DOHH2 (cell line): Measurements from ENCODE around the gene PDILT.

Source experiments
- H3F3A ChIP-seq: fragments of 200-600 bp; sonication (generic), shearing (Covaris generic); 2 replicates; pipeline ENCODE4 v1.6.0; 2016; ENCODE audit warnings: antibody characterized with exemption, mild to moderate bottlenecking; ENCODE audit not compliant: control insufficient read depth, insufficient read depth
- H3K27ac ChIP-seq: fragments of 200-600 bp; sonication (generic); 2 replicates; pipeline ENCODE4 v1.5.1; 2014; ENCODE audit warnings: low read depth, mild to moderate bottlenecking, low read length, moderate library complexity
- H3K27me3 ChIP-seq: fragments of 200-600 bp; sonication (generic); 2 replicates; pipeline ENCODE4 v1.6.1; 2014; ENCODE audit warnings: mild to moderate bottlenecking, low read length, mixed read lengths; ENCODE audit not compliant: control insufficient read depth
- H3K36me3 ChIP-seq: fragments of 200-600 bp; sonication (generic); 2 replicates; pipeline ENCODE4 v1.6.1; 2014; ENCODE audit warnings: mild to moderate bottlenecking, low read length, moderate library complexity, mixed read lengths; ENCODE audit not compliant: control insufficient read depth
- H3K4me1 ChIP-seq: fragments of 200-600 bp; sonication (generic); 2 replicates; pipeline ENCODE4 v1.6.1; 2014; ENCODE audit warnings: mild to moderate bottlenecking, low read length, mixed read lengths; ENCODE audit not compliant: control insufficient read depth
- H3K4me2 ChIP-seq: fragments of 200-600 bp; sonication (generic); 2 replicates; pipeline ENCODE4 v1.6.0; 2014; ENCODE audit warnings: mild to moderate bottlenecking, low read length, moderate library complexity
- H3K4me3 ChIP-seq: fragments of 200-600 bp; sonication (generic); 2 replicates; pipeline ENCODE4 v1.5.1; 2014; ENCODE audit warnings: mild to moderate bottlenecking, low read length, mixed read lengths
- H3K79me2 ChIP-seq: fragments of 200-600 bp; sonication (generic); 2 replicates; pipeline ENCODE4 v1.6.1; 2014; ENCODE audit warnings: mild to moderate bottlenecking, low read length, mixed read lengths; ENCODE audit not compliant: control insufficient read depth
- H3K9me2 ChIP-seq: fragments of 200-600 bp; sonication (generic); replicated peaks from 2 replicates; pipeline ENCODE4 v1.6.1; 2014; ENCODE audit warnings: mild to moderate bottlenecking, low read length, mixed read lengths; ENCODE audit not compliant: control insufficient read depth
- H3K9me3 ChIP-seq: fragments of 200-600 bp; sonication (generic); 2 replicates; pipeline ENCODE4 v1.6.1; 2014; ENCODE audit warnings: antibody characterized with exemption, low read length, mixed read lengths; ENCODE audit not compliant: control insufficient read depth, insufficient read depth
- H4K20me1 ChIP-seq: fragments of 200-600 bp; sonication (generic); 2 replicates; pipeline ENCODE4 v1.6.0; 2014; ENCODE audit warnings: low read depth, mild to moderate bottlenecking, antibody characterized with exemption, low read length, moderate library complexity; ENCODE audit not compliant: control insufficient read depth, insufficient read depth
- CTCF ChIP-seq: fragments of 200-600 bp; sonication (generic); IDR thresholded peaks from one replicate; pipeline ENCODE4 v1.5.1; 2014; ENCODE audit warnings: antibody characterized with exemption, mild to moderate bottlenecking, low read depth, low read length; ENCODE audit not compliant: poor library complexity, severe bottlenecking
- EZH2phosphoT487 ChIP-seq: fragments of 200-600 bp; sonication (generic); IDR thresholded peaks from 2 replicates; pipeline ENCODE4 v1.6.1; 2017; ENCODE audit warnings: borderline replicate concordance, mild to moderate bottlenecking, antibody characterized with exemption, low read length, moderate library complexity, mixed read lengths

The PDILT gene

GRCh38 chr16:20334396-20334795 is 70.1 kb downstream of the PDILT start:
- Histone ChIP-seq H4K20me1 (no peaks in the 10 kb centered on the region), H3K4me1 (no peaks in the 10 kb centered on the region), H3K9me3 (no peaks in the 10 kb centered on the region), H3K36me3 (no peaks in the 10 kb centered on the region), H3K79me2 (no peaks in the 10 kb centered on the region), H3F3A (no peaks in the 10 kb centered on the region), H3K9me2 (no peaks in the 10 kb centered on the region), H3K4me2 (no peak overlapping the region), H3K4me3 (no peak overlapping the region), H3K27ac (no peak overlapping the region), H3K27me3 (peaks cover 4% of the 10 kb centered on the region; the same call in 1 of the 2 replicates)
- no peak for TF ChIP-seq EZH2phosphoT487
- TF ChIP-seq CTCF: no peak

GRCh38 chr16:20333120-20333519 is 71.4 kb downstream of the PDILT start:
- Histone ChIP-seq H3K27me3 (peaks cover 4% of the 10 kb centered on the region; the same call in 1 of the 2 replicates), H3K36me3 (no peaks in the 10 kb centered on the region), H3K4me3 (no peak overlapping the region), H3K4me1 (no peaks in the 10 kb centered on the region), H3K27ac (no peak overlapping the region), H3K9me3 (no peaks in the 10 kb centered on the region), H3K79me2 (no peaks in the 10 kb centered on the region), H3K4me2 (no peak overlapping the region), H4K20me1 (no peaks in the 10 kb centered on the region), H3K9me2 (no peaks in the 10 kb centered on the region), H3F3A (no peaks in the 10 kb centered on the region)
- TF ChIP-seq CTCF: no peak
- TF ChIP-seq EZH2phosphoT487: no peak

- Histone ChIP-seq H4K20me1 (no peaks in the 10 kb centered on the region), H3K27me3 (peaks cover 4% of the 10 kb centered on the region; the same call in 1 of the 2 replicates), H3K79me2 (no peaks in the 10 kb centered on the region), H3K27ac (no peak overlapping the region), H3K4me3 (no peak overlapping the region), H3K4me2 (no peak overlapping the region), H3K36me3 (no peaks in the 10 kb centered on the region), H3F3A (no peaks in the 10 kb centered on the region), H3K4me1 (no peaks in the 10 kb centered on the region), H3K9me3 (no peaks in the 10 kb centered on the region), H3K9me2 (no peaks in the 10 kb centered on the region)
- TF ChIP-seq CTCF (no peak), EZH2phosphoT487 (no peak)
These were observed 72.1 kb downstream of the PDILT start for GRCh38 chr16:20332411-20332810.

- no peaks in the 10 kb centered on the region for H3K4me1 ChIP-seq
- no peaks in the 10 kb centered on the region for H3K9me2 ChIP-seq
- no peaks in the 10 kb centered on the region for H4K20me1 ChIP-seq
- H3K27ac ChIP-seq: no peak overlapping the region
- H3K9me3 ChIP-seq: no peaks in the 10 kb centered on the region
- H3K4me3 ChIP-seq: no peak overlapping the region
- no peaks in the 10 kb centered on the region for H3K79me2 ChIP-seq
- H3K4me2 ChIP-seq: no peak overlapping the region
- TF ChIP-seq CTCF: no peak
- no peak for TF ChIP-seq EZH2phosphoT487
- no peaks in the 10 kb centered on the region for H3K36me3 ChIP-seq
- H3F3A ChIP-seq: no peaks in the 10 kb centered on the region
- peaks cover 3% of the 10 kb centered on the region; the same call in 1 of the 2 replicates for H3K27me3 ChIP-seq
These were observed 72.9 kb downstream of the PDILT start for GRCh38 chr16:20331635-20332034.
